Endodermal cell (in vitro differentiated cells): Measurements from ENCODE around the gene CEND1. TPM values are rescaled to one million over a fixed set of nuclear protein-coding genes. Genes with fewer than 3 reads are reported as not detected.

Experiments
- DNase-seq: peaks from one replicate; pipeline ENCODE4 v3.0.0-alpha.2; 2017
- H3K27ac ChIP-seq: 2 replicates; pipeline ENCODE4 v1.5.1; 2013; ENCODE audit warnings: mild to moderate bottlenecking, low read depth, low read length, moderate library complexity
- H3K27me3 ChIP-seq: 2 replicates; pipeline ENCODE4 v1.6.1; 2013; ENCODE audit warnings: mild to moderate bottlenecking, low read length, moderate library complexity; ENCODE audit not compliant: insufficient read depth, control insufficient read depth, poor library complexity, severe bottlenecking
- H3K36me3 ChIP-seq: 2 replicates; pipeline ENCODE4 v1.7.0; 2013; ENCODE audit warnings: mild to moderate bottlenecking, low read length, moderate library complexity; ENCODE audit not compliant: control insufficient read depth, insufficient read depth
- H3K4me1 ChIP-seq: one replicate; pipeline ENCODE4 v1.7.0; 2013; ENCODE audit warnings: low read length; ENCODE audit not compliant: control insufficient read depth, insufficient read depth
- H3K4me3 ChIP-seq: 2 replicates; pipeline ENCODE4 v1.5.1; 2013; ENCODE audit warnings: mild to moderate bottlenecking, low read length, moderate library complexity
- H3K9ac ChIP-seq: 2 replicates; pipeline ENCODE4 v1.6.1; 2013; ENCODE audit warnings: mild to moderate bottlenecking, low read length, moderate library complexity; ENCODE audit not compliant: poor library complexity, severe bottlenecking; ENCODE audit errors: extremely low read depth
- H3K9me3 ChIP-seq: 2 replicates; pipeline ENCODE4 v1.6.1; 2013; ENCODE audit warnings: mild to moderate bottlenecking, low read length, moderate library complexity; ENCODE audit not compliant: control insufficient read depth
- H3K27ac Mint-ChIP-seq: 2 replicates; pipeline ENCODE4 v1.8.0; 2020; ENCODE audit warnings: mixed read lengths
- H3K27me3 Mint-ChIP-seq: 2 replicates; pipeline ENCODE4 v1.8.0; 2021; ENCODE audit warnings: mild to moderate bottlenecking, mixed read lengths; ENCODE audit not compliant: insufficient read depth
- H3K36me3 Mint-ChIP-seq: 2 replicates; pipeline ENCODE4 v1.8.0; 2020; ENCODE audit warnings: low read depth, mixed read lengths
- H3K4me1 Mint-ChIP-seq: 2 replicates; pipeline ENCODE4 v1.8.0; 2020; ENCODE audit warnings: mixed read lengths
- H3K4me3 Mint-ChIP-seq: 2 replicates; pipeline ENCODE4 v1.8.0; 2020; ENCODE audit warnings: mild to moderate bottlenecking, moderate library complexity, mixed read lengths
- H3K9me3 Mint-ChIP-seq: 2 replicates; pipeline ENCODE4 v1.8.0; 2020; ENCODE audit warnings: mild to moderate bottlenecking, mixed read lengths
- WGBS, 2 experiments: methylation state at CpG; one replicate each; pipeline versions ENCODE4 v1.1.5 to v1.1.7; 2013; ENCODE audit warnings: missing lambda C conversion rate in 2 of 2, mixed read lengths in 1 of 2; ENCODE audit not compliant: insufficient coverage in 1 of 2, insufficient read length in 1 of 2; 5-methylcytosine and 5-hydroxymethylcytosine counted together
- total RNA-seq, 2 donors: library from RNA; stranded (reverse); fragmentation: NEBNext Ultra II Directional in 1 of 2; extraction: Animal tissue kit (Norgen Biotek cat#: 25700) in 1 of 2; gene quantifications; 2 replicates in 1 of 2; 3 replicates in 1 of 2; pipeline ENCODE4 v1.2.1, GENCODE V29; 2021
- TF ChIP-seq, protein P1 (sequence below): fragments of 200-600 bp; sonication (generic); conservative IDR thresholded peaks from 2 replicates; pipeline ENCODE4 v1.5.0; 2021; ENCODE audit warnings: antibody characterized with exemption, mild to moderate bottlenecking

The CEND1 gene
- total RNA-seq, 2 donors from 2014 or later, result not detected

DNA sequence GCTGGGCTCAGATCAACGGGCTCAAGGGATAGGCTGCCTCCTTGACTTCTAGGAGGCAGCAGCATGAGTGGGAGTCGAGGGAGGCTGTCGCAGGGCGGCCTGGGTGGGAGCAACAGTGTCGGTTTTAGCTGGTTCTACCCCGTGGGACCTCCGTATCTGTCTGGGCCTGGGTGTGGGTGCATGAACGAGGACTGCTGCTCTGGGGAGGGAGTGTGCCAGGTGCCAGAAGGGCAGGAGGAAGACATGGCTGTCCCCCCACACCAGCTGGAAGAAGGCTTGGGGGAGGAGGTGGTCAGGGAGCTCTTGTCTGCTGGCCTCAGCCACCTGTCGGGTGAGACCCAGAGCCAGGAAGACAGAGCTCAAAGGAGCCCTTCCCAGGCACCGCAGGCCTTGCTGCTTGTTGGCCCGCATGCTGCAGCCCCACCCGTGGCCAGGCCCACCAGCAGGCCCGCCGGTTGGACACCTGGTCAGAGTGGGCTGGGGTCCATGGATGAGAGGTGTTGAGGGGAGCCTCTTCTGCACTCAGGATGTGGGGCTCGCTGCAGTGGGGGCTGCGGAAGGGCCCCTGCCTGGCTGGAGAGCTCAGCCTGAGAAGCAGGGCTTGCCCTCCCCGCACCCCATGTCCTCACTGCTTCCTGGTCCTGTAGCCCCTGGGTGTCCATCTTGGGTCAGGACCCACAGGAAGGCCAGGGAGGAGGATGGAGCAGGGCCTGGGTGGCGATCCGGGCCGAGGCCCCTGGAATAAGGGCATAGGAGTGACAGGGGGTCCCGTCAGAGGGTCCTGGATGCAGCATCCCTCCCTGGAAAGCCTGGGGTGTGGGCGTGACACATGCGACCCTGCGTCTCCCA is 3.4 kb downstream of the CEND1 start:
- Histone ChIP-seq H3K4me1 (no peaks in the 10 kb centered on the region), H3K4me3 (no peak overlapping the region), H3K9ac (no peak overlapping the region), H3K27me3 (no peaks in the 10 kb centered on the region), H3K9me3 (no peaks in the 10 kb centered on the region), H3K36me3 (no peaks in the 10 kb centered on the region), H3K27ac (no peak overlapping the region)
- no peak overlapping the region for H3K4me3 Mint-ChIP-seq
- H3K36me3 Mint-ChIP-seq, result peaks cover 11% of the 10 kb centered on the region
- 85 to 86% methylated on average over 10 to 24 of the region's 24 CpGs for WGBS, 2 experiments
- no peak overlapping the region for H3K27ac Mint-ChIP-seq
- peaks cover 3% of the 10 kb centered on the region for H3K27me3 Mint-ChIP-seq
- TF ChIP-seq, protein P1, sequence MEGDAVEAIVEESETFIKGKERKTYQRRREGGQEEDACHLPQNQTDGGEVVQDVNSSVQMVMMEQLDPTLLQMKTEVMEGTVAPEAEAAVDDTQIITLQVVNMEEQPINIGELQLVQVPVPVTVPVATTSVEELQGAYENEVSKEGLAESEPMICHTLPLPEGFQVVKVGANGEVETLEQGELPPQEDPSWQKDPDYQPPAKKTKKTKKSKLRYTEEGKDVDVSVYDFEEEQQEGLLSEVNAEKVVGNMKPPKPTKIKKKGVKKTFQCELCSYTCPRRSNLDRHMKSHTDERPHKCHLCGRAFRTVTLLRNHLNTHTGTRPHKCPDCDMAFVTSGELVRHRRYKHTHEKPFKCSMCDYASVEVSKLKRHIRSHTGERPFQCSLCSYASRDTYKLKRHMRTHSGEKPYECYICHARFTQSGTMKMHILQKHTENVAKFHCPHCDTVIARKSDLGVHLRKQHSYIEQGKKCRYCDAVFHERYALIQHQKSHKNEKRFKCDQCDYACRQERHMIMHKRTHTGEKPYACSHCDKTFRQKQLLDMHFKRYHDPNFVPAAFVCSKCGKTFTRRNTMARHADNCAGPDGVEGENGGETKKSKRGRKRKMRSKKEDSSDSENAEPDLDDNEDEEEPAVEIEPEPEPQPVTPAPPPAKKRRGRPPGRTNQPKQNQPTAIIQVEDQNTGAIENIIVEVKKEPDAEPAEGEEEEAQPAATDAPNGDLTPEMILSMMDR, result no peak
- DNase-seq, result no peak
- H3K4me1 Mint-ChIP-seq, result peaks cover 6% of the 10 kb centered on the region
- H3K9me3 Mint-ChIP-seq, result no peaks in the 10 kb centered on the region

DNA sequence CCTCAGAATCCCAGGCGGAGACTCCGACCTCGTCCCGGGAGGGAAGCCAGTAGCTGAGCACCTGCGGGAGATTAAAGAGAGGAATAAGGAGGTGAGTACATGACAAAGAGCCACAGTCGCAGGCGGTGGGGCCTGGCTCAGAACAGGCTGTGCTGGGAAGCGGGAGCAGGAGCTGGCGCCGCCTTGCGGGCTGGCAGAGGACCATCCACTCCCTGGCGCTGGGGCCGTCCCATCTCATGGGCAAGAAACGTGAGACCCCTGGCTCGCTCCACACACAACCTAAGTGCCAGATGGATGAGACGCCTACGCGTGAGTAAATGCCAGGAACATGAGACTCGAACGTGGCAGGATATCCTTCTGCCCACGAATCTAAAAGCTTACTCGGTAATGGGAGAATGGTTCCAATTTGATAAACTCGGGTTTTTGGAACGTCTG is 6.3 kb downstream of the CEND1 start:
- Histone ChIP-seq H3K27me3 (no peaks in the 10 kb centered on the region), H3K36me3 (peaks cover 10% of the 10 kb centered on the region), H3K4me1 (no peaks in the 10 kb centered on the region), H3K4me3 (no peak overlapping the region), H3K9ac (no peak overlapping the region), H3K9me3 (no peaks in the 10 kb centered on the region), H3K27ac (no peak overlapping the region)
- peaks cover 6% of the 10 kb centered on the region for H3K4me1 Mint-ChIP-seq
- peak overlapping the region; percentile 15 for H3K4me3 Mint-ChIP-seq
- H3K27ac Mint-ChIP-seq, result peak overlapping the region; percentile 58
- DNase-seq, result peak; percentile 98
- H3K27me3 Mint-ChIP-seq, result no peaks in the 10 kb centered on the region
- H3K9me3 Mint-ChIP-seq, result no peaks in the 10 kb centered on the region
- 12 to 14% methylated on average over 20 to 24 of the region's 24 CpGs for WGBS, 2 experiments
- TF ChIP-seq, protein P1, result peak; percentile 95
- peaks cover 17% of the 10 kb centered on the region for H3K36me3 Mint-ChIP-seq

DNA sequence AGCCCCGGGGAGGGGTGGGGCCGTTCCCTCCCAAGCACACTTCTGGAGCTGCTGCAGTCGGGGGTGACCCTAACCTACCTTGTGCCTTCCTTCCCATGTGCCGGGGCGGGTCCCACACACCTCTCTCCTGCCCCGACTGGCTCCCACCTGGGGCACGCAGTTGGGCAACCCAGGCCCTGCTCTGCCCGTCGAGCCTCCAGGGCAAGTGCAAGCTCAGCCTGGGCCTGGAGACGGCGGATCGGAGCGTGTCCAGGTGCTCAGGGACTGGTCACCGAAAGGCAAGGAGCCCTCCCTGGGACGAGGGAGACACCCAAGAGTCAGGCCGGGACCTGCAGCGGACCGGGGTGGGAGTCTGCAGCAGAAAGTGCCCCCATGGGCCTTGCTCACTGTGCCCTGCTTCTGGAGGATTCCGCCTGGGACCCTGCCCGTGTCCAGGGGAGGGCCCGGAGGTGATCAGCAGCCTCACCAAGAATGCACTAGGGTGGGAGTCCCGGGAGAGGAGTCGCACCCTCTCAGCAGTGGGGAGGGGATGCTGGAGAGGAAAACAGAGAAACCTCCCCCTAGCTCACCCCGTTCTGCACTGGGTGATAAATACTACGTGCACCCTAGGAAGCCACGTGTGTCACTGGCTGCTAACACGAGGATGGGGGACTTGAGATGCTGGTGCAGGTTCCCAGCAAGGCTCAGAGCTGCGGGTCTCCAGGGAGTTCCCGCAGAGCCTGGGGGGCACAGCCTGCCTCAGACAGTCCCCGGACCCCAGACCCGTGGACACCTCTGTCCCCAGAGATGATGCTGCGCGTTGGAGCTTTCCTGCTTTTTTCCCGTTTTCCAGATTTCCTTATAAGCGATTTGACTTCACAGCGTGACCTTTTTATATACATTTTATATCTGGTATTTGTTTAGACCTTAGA is 7.4 kb downstream of the CEND1 start:
- peaks cover 17% of the 10 kb centered on the region for H3K36me3 Mint-ChIP-seq
- no peak for DNase-seq
- Histone ChIP-seq H3K36me3 (peaks cover 10% of the 10 kb centered on the region), H3K27me3 (no peaks in the 10 kb centered on the region), H3K4me3 (no peak overlapping the region), H3K9me3 (no peaks in the 10 kb centered on the region), H3K27ac (no peak overlapping the region), H3K9ac (no peak overlapping the region), H3K4me1 (peaks cover 3% of the 10 kb centered on the region)
- WGBS, 2 experiments, result 85 to 87% methylated on average over 17 to 34 of the region's 36 CpGs
- no peak overlapping the region for H3K27ac Mint-ChIP-seq
- no peak overlapping the region for H3K4me3 Mint-ChIP-seq
- no peaks in the 10 kb centered on the region for H3K27me3 Mint-ChIP-seq
- no peaks in the 10 kb centered on the region for H3K9me3 Mint-ChIP-seq
- TF ChIP-seq, protein P1, result no peak
- peaks cover 6% of the 10 kb centered on the region for H3K4me1 Mint-ChIP-seq
